ENCODE measurements around the gene CD300LG. TPM values are rescaled to one million over a fixed set of nuclear protein-coding genes. Genes with fewer than 3 reads are reported as not detected.
"Not testable (repeated sequence)": the region's sequence is repeated elsewhere in the genome, so short reads cannot be mapped to it uniquely, and the experiment has no call there.

Gene CD300LG
- total RNA-seq, 1 donor from 2014 or later = 45.9 TPM

- TF ChIP-seq CTCF (IDR thresholded peaks at IDR 0.05) = no peak
- Histone ChIP-seq H3K36me3 (peaks cover 4 to 12% of the 10 kb centered on the region in 2 donors), H3K27ac (no peak overlapping the region), H3K4me3 (no peak overlapping the region), H3K9me3 (no peaks in the 10 kb centered on the region), H3K27me3 (no peaks in the 10 kb centered on the region), H3K4me1 (no peaks in the 10 kb centered on the region)
- intact Hi-C loops (cut with DNase I) = no loop called here
- DNase-seq (ENCODE audit: low spot score in 2 of 2) = no peak
These were observed 45.1 kb downstream of the CD300LG start for GRCh38 chr17:43891851-43892646.

- no peaks in the 10 kb centered on the region for H3K27me3 ChIP-seq
- TF ChIP-seq CTCF (IDR thresholded peaks at IDR 0.05) = no peak
- H3K4me3 ChIP-seq = no peak overlapping the region
- no peak overlapping the region for H3K27ac ChIP-seq
- intact Hi-C loops (cut with DNase I) = no loop called here
- peaks cover 9 to 15% of the 10 kb centered on the region in 2 donors for H3K36me3 ChIP-seq
- no peaks in the 10 kb centered on the region for H3K4me1 ChIP-seq
- DNase-seq (ENCODE audit: low spot score in 2 of 2) = no peak
- H3K9me3 ChIP-seq = no peaks in the 10 kb centered on the region
These were observed 45.6 kb downstream of the CD300LG start for GRCh38 chr17:43892647-43892952.

GRCh38 chr17:43894494-43894893 lies 47.5 kb downstream of the CD300LG start:
- H3K27me3 ChIP-seq; H3K4me1 ChIP-seq; H3K4me3 ChIP-seq; DNase-seq (ENCODE audit: low spot score in 2 of 2); H3K27ac ChIP-seq; intact Hi-C loops (cut with DNase I); H3K9me3 ChIP-seq: not testable (repeated sequence)
- peaks cover 10 to 20% of the 10 kb centered on the region in 2 donors for H3K36me3 ChIP-seq

GRCh38 chr17:43897831-43898230 lies 50.9 kb downstream of the CD300LG start:
- Histone ChIP-seq H3K27ac (no peak overlapping the region), H3K36me3 (peaks cover 10 to 14% of the 10 kb centered on the region in 2 donors), H3K9me3 (no peaks in the 10 kb centered on the region), H3K4me3 (no peak overlapping the region), H3K27me3 (no peaks in the 10 kb centered on the region), H3K4me1 (peaks cover 7 to 14% of the 10 kb centered on the region in 2 donors)
- intact Hi-C loops (cut with DNase I) = no loop called here
- TF ChIP-seq CTCF (IDR thresholded peaks at IDR 0.05) = no peak
- DNase-seq (ENCODE audit: low spot score in 2 of 2) = no peak

- H3K27me3 ChIP-seq = no peaks in the 10 kb centered on the region
- H3K9me3 ChIP-seq = no peaks in the 10 kb centered on the region
- H3K4me3 ChIP-seq = no peak overlapping the region
- DNase-seq (ENCODE audit: low spot score in 2 of 2) = no peak
- intact Hi-C loops (cut with DNase I) = no loop called here
- H3K36me3 ChIP-seq = peaks cover 10 to 14% of the 10 kb centered on the region in 2 donors
- H3K27ac ChIP-seq = no peak overlapping the region
- no peak for TF ChIP-seq CTCF (IDR thresholded peaks at IDR 0.05)
- H3K4me1 ChIP-seq = peaks cover 7 to 14% of the 10 kb centered on the region in 2 donors
These were observed 51.5 kb downstream of the CD300LG start for GRCh38 chr17:43898446-43898845.

- peak in 1 of 2 donors; percentile 90 for DNase-seq (ENCODE audit: low spot score in 2 of 2)
- Histone ChIP-seq H3K27me3 (no peaks in the 10 kb centered on the region), H3K36me3 (peaks cover 14 to 15% of the 10 kb centered on the region in 2 donors), H3K4me3 (peak overlapping the region; percentile 47 to 63), H3K4me1 (peaks cover 7 to 14% of the 10 kb centered on the region in 2 donors), H3K27ac (no peak overlapping the region), H3K9me3 (no peaks in the 10 kb centered on the region)
- intact Hi-C loops (cut with DNase I) = loop anchor here (10.0 kb wide), 3 partner anchors 424 to 1244 kb away; partner anchors contain the start of genes HEXIM1 and SLC25A39
- TF ChIP-seq CTCF (IDR thresholded peaks at IDR 0.05) = no peak
These were observed 53.3 kb downstream of the CD300LG start for GRCh38 chr17:43900183-43900857.

Data from ascending aorta (tissue), 2 donors.